ENCODE results near the gene DNAJB2. TPM values are rescaled to one million over a fixed set of nuclear protein-coding genes. Genes with fewer than 3 reads are reported as not detected.

The DNAJB2 gene
- total RNA-seq, result 37.7 and 59.8 TPM in 2 replicates

DNA sequence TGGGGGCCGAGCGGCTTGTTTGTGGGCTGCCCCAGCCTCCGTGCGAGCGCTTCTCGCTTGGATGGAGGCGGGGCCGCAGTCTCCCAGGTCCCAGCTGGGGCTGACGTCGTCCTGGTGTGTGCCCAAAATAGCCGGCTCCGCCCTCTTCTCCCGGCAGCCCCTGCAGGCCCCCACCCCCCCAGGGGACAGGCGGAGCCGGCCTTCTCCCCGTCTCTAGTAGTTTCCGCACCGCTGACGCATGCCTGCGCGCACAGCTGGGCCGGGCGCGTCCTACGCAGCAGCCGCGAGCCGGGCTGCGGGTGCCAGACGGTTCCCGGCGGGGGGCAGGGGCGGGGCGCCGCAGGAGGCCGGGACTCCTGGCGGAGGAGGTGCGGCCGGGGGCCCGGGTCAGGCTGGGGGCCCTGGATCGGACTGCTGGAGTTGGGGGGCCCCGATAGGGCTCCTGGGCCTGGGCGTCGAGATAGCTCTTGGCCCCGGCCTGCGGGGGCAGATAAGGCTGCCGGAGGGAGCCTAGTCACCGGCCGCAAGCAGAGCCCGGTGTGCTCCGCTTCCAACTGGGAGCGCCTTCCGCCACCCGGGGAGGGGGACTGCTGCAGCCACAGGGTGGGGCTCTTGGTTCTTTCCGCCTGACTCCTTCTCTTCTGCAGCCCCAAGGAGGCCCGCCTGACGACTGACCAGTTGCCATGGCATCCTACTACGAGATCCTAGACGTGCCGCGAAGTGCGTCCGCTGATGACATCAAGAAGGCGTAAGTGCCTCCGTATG, at the start of gene DNAJB2:
Gene DNAJB2, plus strand, starts transcription at position 216 of the 765 bp plus-strand sequence. Its CDS starts 468 bp downstream, at position 684.

DNA sequence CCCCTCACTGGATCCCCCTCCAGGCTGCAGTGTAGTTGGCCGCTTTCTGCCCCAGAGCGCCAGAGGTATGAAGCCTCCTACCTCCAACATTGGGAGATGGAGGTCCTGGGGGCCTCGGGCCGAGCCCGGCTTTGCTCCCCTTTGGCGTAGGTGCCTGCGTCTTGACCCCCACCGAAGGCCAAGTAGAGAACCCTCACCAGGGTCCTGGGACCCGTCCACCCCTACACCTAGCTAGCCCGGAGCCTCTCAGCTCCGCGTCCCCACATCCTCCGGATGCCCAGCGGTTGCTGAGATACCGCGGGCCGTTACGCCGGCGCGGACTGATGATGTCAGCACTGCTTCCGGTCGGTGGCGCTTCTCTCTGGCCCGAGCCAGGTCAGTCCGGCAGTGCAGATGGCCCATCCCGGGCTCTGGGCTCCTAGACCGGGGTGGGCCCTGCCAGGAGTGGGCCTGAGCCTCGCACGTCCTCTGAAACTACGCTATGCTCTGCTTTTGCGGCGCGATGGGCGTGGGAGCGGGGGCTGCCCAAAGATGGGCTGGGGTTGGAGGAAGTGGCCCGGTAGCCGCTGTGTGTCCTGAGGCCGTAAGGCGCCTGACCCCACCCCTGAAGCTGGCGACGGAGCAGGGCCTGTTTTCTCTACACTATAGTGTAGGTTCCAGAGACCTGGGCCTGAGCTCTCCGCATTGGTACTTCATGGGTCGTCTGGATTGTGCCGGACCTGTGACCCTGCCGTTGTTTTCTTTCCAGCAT, 33.8 kb upstream of the DNAJB2 start, which contains the start of the genes GLB1L and STK16:
Gene GLB1L, minus strand, starts transcription at position 297 of the 751 bp plus-strand sequence. CDS start 1,871 bp downstream, outside the sequence.
Gene STK16, plus strand, starts transcription at position 332 of the 751 bp plus-strand sequence. CDS start 521 bp downstream, outside the sequence.

DNA sequence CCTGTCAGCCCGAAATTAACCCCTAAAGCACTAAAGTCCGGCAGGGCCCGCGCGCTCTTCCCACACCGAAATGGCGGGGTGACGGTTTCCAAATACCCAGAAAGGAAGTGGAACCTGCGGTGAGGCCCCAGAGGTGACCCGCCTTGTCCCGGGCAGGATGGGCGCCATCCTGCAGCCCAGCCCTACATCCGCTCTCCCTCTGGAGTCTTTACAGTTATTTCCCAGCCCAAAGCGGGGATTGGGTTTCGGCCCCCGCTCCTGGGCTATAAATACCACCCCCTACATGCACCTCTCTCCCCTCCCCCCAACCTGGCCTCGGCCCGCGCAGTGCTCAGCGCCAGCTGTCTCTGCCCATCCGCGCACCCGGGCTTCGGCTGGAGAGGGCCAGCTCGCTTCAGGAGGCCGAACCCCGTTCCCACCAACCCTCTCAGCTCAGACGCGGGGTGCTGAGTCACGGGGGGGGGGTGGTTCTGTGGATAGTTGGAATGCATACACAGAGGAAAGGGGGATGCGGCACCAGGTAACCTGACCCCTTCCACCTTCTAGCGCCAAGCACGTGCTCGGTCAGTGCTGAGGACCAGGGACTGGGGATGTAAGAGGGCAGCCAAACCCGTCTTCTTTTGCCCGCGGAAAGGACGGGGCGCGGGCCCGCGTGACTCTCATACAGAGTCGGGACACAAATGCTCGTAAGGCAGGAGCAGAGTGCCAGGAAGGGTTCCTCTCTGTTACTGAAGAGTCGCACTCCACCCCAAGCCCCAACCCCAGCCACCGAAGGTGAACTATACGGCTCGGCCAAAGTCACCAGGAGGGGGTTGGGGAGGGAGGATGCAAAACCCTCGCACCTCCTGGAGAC, 26.0 kb upstream of the DNAJB2 start, which contains the start of gene TUBA4B:
Gene TUBA4B, plus strand, starts transcription at position 344 of the 853 bp plus-strand sequence. Its CDS starts 165 bp downstream, at position 509.

DNA sequence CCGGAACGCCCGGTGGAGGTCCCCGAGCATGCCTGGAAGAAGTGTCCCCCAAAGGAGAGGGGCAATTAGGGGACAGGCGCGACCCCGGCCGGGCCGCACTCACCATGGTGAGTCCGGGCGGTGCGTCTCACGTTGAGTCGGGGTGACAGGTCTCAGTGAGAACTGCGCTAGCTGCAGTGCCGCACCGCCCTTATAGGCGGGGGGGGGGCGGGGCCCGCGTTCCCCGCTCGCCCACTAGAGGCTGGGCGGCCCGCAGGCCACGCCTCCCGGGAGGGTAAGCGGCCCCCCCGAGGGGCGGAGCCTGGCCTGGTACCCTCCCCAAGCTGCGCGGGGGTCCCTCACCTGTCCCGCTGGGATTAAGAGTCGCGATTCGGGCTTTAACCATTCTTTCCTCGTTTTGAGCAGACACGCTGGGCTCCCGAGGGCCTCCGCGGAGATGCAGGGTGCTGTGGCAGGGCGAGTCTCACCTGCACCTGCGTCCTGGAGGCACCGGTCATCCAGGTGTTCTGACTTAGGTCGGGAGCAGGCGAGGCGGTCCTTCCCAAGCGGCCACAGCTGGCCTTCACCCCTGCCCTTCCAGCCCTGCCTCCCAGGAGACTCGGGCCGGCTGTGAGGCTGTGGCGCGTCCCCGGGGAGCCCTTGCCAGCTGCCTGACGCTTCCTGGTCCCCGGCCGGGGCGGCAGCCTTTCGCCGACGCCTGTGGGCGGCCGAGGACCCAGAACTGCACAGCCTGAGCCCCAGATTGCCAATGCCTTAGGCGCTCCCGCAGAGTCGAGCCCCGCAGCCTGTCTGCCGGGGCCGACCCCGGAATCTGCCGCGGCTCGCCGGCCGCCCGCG, 25.2 kb upstream of the DNAJB2 start, which contains the start of gene TUBA4A:
Gene TUBA4A, minus strand, starts transcription at position 166 of the 837 bp plus-strand sequence. Its CDS starts 60 bp downstream, at position 106.

DNA sequence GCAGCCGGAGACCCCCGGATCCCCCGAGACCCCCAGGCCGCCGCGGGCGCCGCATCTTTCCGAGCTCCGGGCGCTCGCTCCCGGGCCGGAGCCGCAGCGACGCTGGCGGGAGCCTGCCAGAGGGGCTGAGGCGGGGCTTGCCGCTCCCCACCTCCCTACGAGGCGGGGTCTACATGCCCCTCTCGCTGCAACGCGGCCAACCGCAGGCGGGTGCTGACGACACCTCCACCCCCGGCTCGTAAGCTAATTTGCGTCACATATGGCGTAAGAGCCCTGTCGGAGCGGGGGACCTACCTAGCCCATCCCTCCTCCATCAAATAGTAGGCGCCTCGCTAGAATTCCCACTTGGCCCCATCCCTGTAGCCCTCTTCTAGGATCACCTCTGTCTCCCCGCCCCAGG, 30.1 kb downstream of the DNAJB2 start, which contains the start of gene PTPRN:
Gene PTPRN, minus strand, starts transcription at position 124 of the 400 bp plus-strand sequence. Its CDS starts 69 bp downstream, at position 55.

DNA sequence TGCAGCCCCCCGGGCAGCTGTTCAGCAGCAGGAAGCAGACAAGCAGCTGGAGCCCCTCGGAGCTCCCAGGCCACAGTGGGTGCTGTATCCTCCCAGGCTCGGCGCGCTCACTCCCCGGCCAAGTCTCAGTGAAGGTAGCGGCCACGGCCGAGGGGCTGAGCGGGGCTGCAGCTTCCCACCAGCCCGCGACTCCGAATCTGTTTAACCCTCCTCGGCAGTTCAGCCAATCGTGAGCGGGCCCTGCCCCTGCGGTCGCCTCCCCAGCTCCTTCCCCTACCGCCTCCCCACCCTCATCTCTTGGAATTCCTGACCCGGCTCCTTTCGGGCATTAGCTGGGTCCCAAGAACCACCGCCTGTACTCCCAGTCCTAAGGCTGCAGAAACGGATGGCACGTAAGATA, 53.4 kb downstream of the DNAJB2 start, which contains the start of gene RESP18:
Gene RESP18, minus strand, starts transcription at position 203 of the 400 bp plus-strand sequence.

Other genes with a start within 250 kb of the DNAJB2 start
- not detected in 2 replicates for gene CFAP65, start 237.8 kb upstream of the DNAJB2 start, total RNA-seq
- gene IHH, start 218.4 kb upstream of the DNAJB2 start, total RNA-seq, result not detected in 2 replicates
- gene NHEJ1, start 118.6 kb upstream of the DNAJB2 start, total RNA-seq, result 11.3 and 15.8 TPM in 2 replicates
- gene SLC23A3, start 109.3 kb upstream of the DNAJB2 start, total RNA-seq, result 0.89 and 2.8 TPM in 2 replicates
- gene CNPPD1, start 102.4 kb upstream of the DNAJB2 start, total RNA-seq, result 20.5 and 22.7 TPM in 2 replicates
- gene RETREG2, start 101.1 kb upstream of the DNAJB2 start, total RNA-seq, result 55.4 and 60.6 TPM in 2 replicates
- 11.0 and 16.0 TPM in 2 replicates for gene ZFAND2B, start 72.6 kb upstream of the DNAJB2 start, total RNA-seq
- 28.1 and 52.0 TPM in 2 replicates for gene ABCB6, start 60.4 kb upstream of the DNAJB2 start, total RNA-seq
- gene ATG9A, start 49.7 kb upstream of the DNAJB2 start, total RNA-seq, result 31.8 and 40.6 TPM in 2 replicates
- 35.3 and 38.6 TPM in 2 replicates for gene ANKZF1, start 49.6 kb upstream of the DNAJB2 start, total RNA-seq
- gene GLB1L, start 33.9 kb upstream of the DNAJB2 start, total RNA-seq, result 10.0 and 13.7 TPM in 2 replicates
- 37.2 and 42.2 TPM in 2 replicates for gene STK16, start 33.9 kb upstream of the DNAJB2 start, total RNA-seq
- not detected in 2 replicates for gene TUBA4B, start 26.1 kb upstream of the DNAJB2 start, total RNA-seq
- 6.5 and 6.6 TPM in 2 replicates for gene TUBA4A, start 25.4 kb upstream of the DNAJB2 start, total RNA-seq
- 66.2 and 67.6 TPM in 2 replicates for gene PTPRN, start 30.0 kb downstream of the DNAJB2 start, total RNA-seq
- gene RESP18, start 53.4 kb downstream of the DNAJB2 start, total RNA-seq, result not detected in 2 replicates
- gene DNPEP, start 108.5 kb downstream of the DNAJB2 start, total RNA-seq, result 52.6 and 57.3 TPM in 2 replicates
- gene DES, start 139.0 kb downstream of the DNAJB2 start, total RNA-seq, result 5.3 and 6.1 TPM in 2 replicates
- gene SPEG, start 155.5 kb downstream of the DNAJB2 start, total RNA-seq, result 36.2 and 61.6 TPM in 2 replicates
- 52.9 and 67.4 TPM in 2 replicates for gene GMPPA, start 219.5 kb downstream of the DNAJB2 start, total RNA-seq
- under 0.01 and 0.09 TPM in 2 replicates for gene ASIC4, start 235.1 kb downstream of the DNAJB2 start, total RNA-seq

All from smooth muscle cell of the umbilical artery (primary cell).